ENCODE results near the gene RNF144A.

DNA sequence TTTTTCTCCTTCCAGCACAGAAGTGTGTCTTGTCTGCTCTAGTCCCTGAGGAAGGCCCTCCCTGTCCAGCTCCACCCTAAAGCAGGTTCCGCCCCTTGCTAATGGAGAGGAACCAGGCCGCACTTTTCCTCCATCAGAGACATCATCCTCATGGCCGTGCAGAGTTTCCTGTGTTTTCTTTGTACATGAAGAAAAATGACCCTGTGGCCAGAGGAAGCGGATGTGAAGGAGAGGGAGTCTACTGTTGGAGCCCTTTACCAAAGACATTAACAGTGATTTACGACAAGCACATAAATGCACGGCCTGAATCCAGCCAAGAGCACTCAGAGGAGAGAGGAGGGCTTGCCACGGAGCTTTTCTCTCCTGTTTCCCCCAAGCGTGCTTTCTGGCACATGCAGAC lies 109.5 kb downstream of the RNF144A start:
- TF ChIP-seq, protein P1, sequence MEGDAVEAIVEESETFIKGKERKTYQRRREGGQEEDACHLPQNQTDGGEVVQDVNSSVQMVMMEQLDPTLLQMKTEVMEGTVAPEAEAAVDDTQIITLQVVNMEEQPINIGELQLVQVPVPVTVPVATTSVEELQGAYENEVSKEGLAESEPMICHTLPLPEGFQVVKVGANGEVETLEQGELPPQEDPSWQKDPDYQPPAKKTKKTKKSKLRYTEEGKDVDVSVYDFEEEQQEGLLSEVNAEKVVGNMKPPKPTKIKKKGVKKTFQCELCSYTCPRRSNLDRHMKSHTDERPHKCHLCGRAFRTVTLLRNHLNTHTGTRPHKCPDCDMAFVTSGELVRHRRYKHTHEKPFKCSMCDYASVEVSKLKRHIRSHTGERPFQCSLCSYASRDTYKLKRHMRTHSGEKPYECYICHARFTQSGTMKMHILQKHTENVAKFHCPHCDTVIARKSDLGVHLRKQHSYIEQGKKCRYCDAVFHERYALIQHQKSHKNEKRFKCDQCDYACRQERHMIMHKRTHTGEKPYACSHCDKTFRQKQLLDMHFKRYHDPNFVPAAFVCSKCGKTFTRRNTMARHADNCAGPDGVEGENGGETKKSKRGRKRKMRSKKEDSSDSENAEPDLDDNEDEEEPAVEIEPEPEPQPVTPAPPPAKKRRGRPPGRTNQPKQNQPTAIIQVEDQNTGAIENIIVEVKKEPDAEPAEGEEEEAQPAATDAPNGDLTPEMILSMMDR (IDR thresholded peaks at IDR 0.05), result no peak
- TF ChIP-seq POLR2A (IDR thresholded peaks at IDR 0.05), result no peak

Data from stomach (tissue), 4 donors.